ENCODE results near the gene ACP1. TPM values are rescaled to one million over a fixed set of nuclear protein-coding genes. Genes with fewer than 3 reads are reported as not detected.

The ACP1 gene
- polyA plus RNA-seq, 4 donors: 99.7 to 167 (median 104) TPM

GRCh38 chr2:231521-232185 is 33.1 kb upstream of the ACP1 start:
- Histone ChIP-seq H3K4me3 (ENCODE audit: low read depth in 1 of 3, low read length in 3 of 3) (no peak overlapping the region), H3K9me3 (ENCODE audit: control insufficient read depth in 2 of 2, insufficient read depth in 1 of 2, low read depth in 1 of 2, low read length in 1 of 2) (no peaks in the 10 kb centered on the region), H3K4me1 (ENCODE audit: control insufficient read depth in 3 of 3, insufficient read depth in 2 of 3, low read depth in 1 of 3, low read length in 2 of 3) (no peaks in the 10 kb centered on the region), H3K27ac (ENCODE audit: low read depth in 1 of 3, low read length in 2 of 3) (no peak overlapping the region), H3K27me3 (ENCODE audit: control insufficient read depth in 3 of 3, insufficient read depth in 3 of 3, low read length in 3 of 3) (no peaks in the 10 kb centered on the region), H3K36me3 (ENCODE audit: control insufficient read depth in 3 of 3, insufficient read depth in 2 of 3, low read depth in 1 of 3, low read length in 3 of 3) (peaks cover 7 to 21% (median 18%) of the 10 kb centered on the region in 3 donors)
- 82 to 89% (median 89%) methylated on average over 9 of the region's 9 CpGs for WGBS, 3 donors
- DNase-seq (no peak), FAIRE-seq (peak; percentile 78)

- Histone ChIP-seq H3K27me3 (ENCODE audit: control insufficient read depth in 3 of 3, insufficient read depth in 3 of 3, low read length in 3 of 3) (no peaks in the 10 kb centered on the region), H3K27ac (ENCODE audit: low read depth in 1 of 3, low read length in 2 of 3) (no peak overlapping the region), H3K4me3 (ENCODE audit: low read depth in 1 of 3, low read length in 3 of 3) (no peak overlapping the region), H3K36me3 (ENCODE audit: control insufficient read depth in 3 of 3, insufficient read depth in 2 of 3, low read depth in 1 of 3, low read length in 3 of 3) (peaks cover 7 to 25% (median 13%) of the 10 kb centered on the region in 3 donors), H3K9me3 (ENCODE audit: control insufficient read depth in 2 of 2, insufficient read depth in 1 of 2, low read depth in 1 of 2, low read length in 1 of 2) (no peaks in the 10 kb centered on the region), H3K4me1 (ENCODE audit: control insufficient read depth in 3 of 3, insufficient read depth in 2 of 3, low read depth in 1 of 3, low read length in 2 of 3) (no peaks in the 10 kb centered on the region)
- DNase-seq (no peak), FAIRE-seq (no peak)
- 74 to 94% (median 82%) methylated on average over 7 of the region's 7 CpGs for WGBS, 3 donors
These were observed 31.7 kb upstream of the ACP1 start for GRCh38 chr2:233030-233429.

GRCh38 chr2:234421-234820 is 30.3 kb upstream of the ACP1 start:
- Histone ChIP-seq H3K27me3 (ENCODE audit: control insufficient read depth in 3 of 3, insufficient read depth in 3 of 3, low read length in 3 of 3) (no peaks in the 10 kb centered on the region), H3K36me3 (ENCODE audit: control insufficient read depth in 3 of 3, insufficient read depth in 2 of 3, low read depth in 1 of 3, low read length in 3 of 3) (peaks cover 7 to 20% (median 9%) of the 10 kb centered on the region in 3 donors), H3K9me3 (ENCODE audit: control insufficient read depth in 2 of 2, insufficient read depth in 1 of 2, low read depth in 1 of 2, low read length in 1 of 2) (no peaks in the 10 kb centered on the region), H3K4me1 (ENCODE audit: control insufficient read depth in 3 of 3, insufficient read depth in 2 of 3, low read depth in 1 of 3, low read length in 2 of 3) (no peaks in the 10 kb centered on the region), H3K4me3 (ENCODE audit: low read depth in 1 of 3, low read length in 3 of 3) (no peak overlapping the region), H3K27ac (ENCODE audit: low read depth in 1 of 3, low read length in 2 of 3) (no peak overlapping the region)
- no peak for FAIRE-seq
- WGBS, 3 donors: 65 to 77% (median 74%) methylated on average over 4 of the region's 4 CpGs
- no peak for DNase-seq

- Histone ChIP-seq H3K9me3 (ENCODE audit: control insufficient read depth in 2 of 2, insufficient read depth in 1 of 2, low read depth in 1 of 2, low read length in 1 of 2) (no peaks in the 10 kb centered on the region), H3K36me3 (ENCODE audit: control insufficient read depth in 3 of 3, insufficient read depth in 2 of 3, low read depth in 1 of 3, low read length in 3 of 3) (peaks cover 4 to 20% (median 4%) of the 10 kb centered on the region in 3 donors), H3K27me3 (ENCODE audit: control insufficient read depth in 3 of 3, insufficient read depth in 3 of 3, low read length in 3 of 3) (no peaks in the 10 kb centered on the region), H3K4me1 (ENCODE audit: control insufficient read depth in 3 of 3, insufficient read depth in 2 of 3, low read depth in 1 of 3, low read length in 2 of 3) (no peaks in the 10 kb centered on the region), H3K27ac (ENCODE audit: low read depth in 1 of 3, low read length in 2 of 3) (no peak overlapping the region), H3K4me3 (ENCODE audit: low read depth in 1 of 3, low read length in 3 of 3) (no peak overlapping the region)
- no peak for FAIRE-seq
- no peak for DNase-seq
- WGBS, 3 donors: 88 to 95% (median 91%) methylated on average over 6 of the region's 6 CpGs
These were observed 27.7 kb upstream of the ACP1 start for GRCh38 chr2:236993-237539.

GRCh38 chr2:237878-238277 is 26.9 kb upstream of the ACP1 start:
- DNase-seq (no peak), FAIRE-seq (no peak)
- WGBS, 3 donors: 63 to 88% (median 87%) methylated on average over 6 of the region's 6 CpGs
- H3K4me1 ChIP-seq (ENCODE audit: control insufficient read depth in 3 of 3, insufficient read depth in 2 of 3, low read depth in 1 of 3, low read length in 2 of 3): no peaks in the 10 kb centered on the region
- no peaks in the 10 kb centered on the region for H3K9me3 ChIP-seq (ENCODE audit: control insufficient read depth in 2 of 2, insufficient read depth in 1 of 2, low read depth in 1 of 2, low read length in 1 of 2)
- H3K27me3 ChIP-seq (ENCODE audit: control insufficient read depth in 3 of 3, insufficient read depth in 3 of 3, low read length in 3 of 3): no peaks in the 10 kb centered on the region
- H3K27ac ChIP-seq (ENCODE audit: low read depth in 1 of 3, low read length in 2 of 3): peak overlapping the region in 1 of 3 donors; percentile 41
- H3K36me3 ChIP-seq (ENCODE audit: control insufficient read depth in 3 of 3, insufficient read depth in 2 of 3, low read depth in 1 of 3, low read length in 3 of 3): peaks cover 4 to 20% (median 4%) of the 10 kb centered on the region in 3 donors
- H3K4me3 ChIP-seq (ENCODE audit: low read depth in 1 of 3, low read length in 3 of 3): no peak overlapping the region

GRCh38 chr2:238431-238830 is 26.3 kb upstream of the ACP1 start:
- H3K4me1 ChIP-seq (ENCODE audit: control insufficient read depth in 3 of 3, insufficient read depth in 2 of 3, low read depth in 1 of 3, low read length in 2 of 3): no peaks in the 10 kb centered on the region
- no peak overlapping the region for H3K27ac ChIP-seq (ENCODE audit: low read depth in 1 of 3, low read length in 2 of 3)
- no peak for FAIRE-seq

GRCh38 chr2:238869-239268 is 25.9 kb upstream of the ACP1 start:
- DNase-seq: no peak
- Histone ChIP-seq H3K27ac (ENCODE audit: low read depth in 1 of 3, low read length in 2 of 3) (no peak overlapping the region), H3K27me3 (ENCODE audit: control insufficient read depth in 3 of 3, insufficient read depth in 3 of 3, low read length in 3 of 3) (no peaks in the 10 kb centered on the region), H3K4me1 (ENCODE audit: control insufficient read depth in 3 of 3, insufficient read depth in 2 of 3, low read depth in 1 of 3, low read length in 2 of 3) (no peaks in the 10 kb centered on the region), H3K4me3 (ENCODE audit: low read depth in 1 of 3, low read length in 3 of 3) (no peak overlapping the region), H3K36me3 (ENCODE audit: control insufficient read depth in 3 of 3, insufficient read depth in 2 of 3, low read depth in 1 of 3, low read length in 3 of 3) (peaks cover 7 to 19% (median 8%) of the 10 kb centered on the region in 3 donors), H3K9me3 (ENCODE audit: control insufficient read depth in 2 of 2, insufficient read depth in 1 of 2, low read depth in 1 of 2, low read length in 1 of 2) (no peaks in the 10 kb centered on the region)
- FAIRE-seq: no peak
- WGBS, 3 donors: 80 to 88% (median 85%) methylated on average over 5 of the region's 5 CpGs

More at GRCh38 chr2:238431-238830, 26.3 kb upstream of the ACP1 start:
- no peaks in the 10 kb centered on the region for H3K27me3 ChIP-seq (ENCODE audit: control insufficient read depth in 3 of 3, insufficient read depth in 3 of 3, low read length in 3 of 3)
- H3K4me3 ChIP-seq (ENCODE audit: low read depth in 1 of 3, low read length in 3 of 3): no peak overlapping the region
- 62 to 76% (median 73%) methylated on average over 3 of the region's 3 CpGs for WGBS, 3 donors
- peaks cover 5 to 18% (median 5%) of the 10 kb centered on the region in 3 donors for H3K36me3 ChIP-seq (ENCODE audit: control insufficient read depth in 3 of 3, insufficient read depth in 2 of 3, low read depth in 1 of 3, low read length in 3 of 3)
- H3K9me3 ChIP-seq (ENCODE audit: control insufficient read depth in 2 of 2, insufficient read depth in 1 of 2, low read depth in 1 of 2, low read length in 1 of 2): no peaks in the 10 kb centered on the region
- DNase-seq: no peak

- no peak overlapping the region for H3K27ac ChIP-seq (ENCODE audit: low read depth in 1 of 3, low read length in 2 of 3)
- no peak for FAIRE-seq
- WGBS, 3 donors: 93 to 97% (median 93%) methylated on average over 7 of the region's 7 CpGs
- peaks cover 9 to 27% (median 14%) of the 10 kb centered on the region in 3 donors for H3K36me3 ChIP-seq (ENCODE audit: control insufficient read depth in 3 of 3, insufficient read depth in 2 of 3, low read depth in 1 of 3, low read length in 3 of 3)
- H3K4me3 ChIP-seq (ENCODE audit: low read depth in 1 of 3, low read length in 3 of 3): no peak overlapping the region
- no peaks in the 10 kb centered on the region for H3K9me3 ChIP-seq (ENCODE audit: control insufficient read depth in 2 of 2, insufficient read depth in 1 of 2, low read depth in 1 of 2, low read length in 1 of 2)
- no peak for DNase-seq
- H3K4me1 ChIP-seq (ENCODE audit: control insufficient read depth in 3 of 3, insufficient read depth in 2 of 3, low read depth in 1 of 3, low read length in 2 of 3): no peaks in the 10 kb centered on the region
- H3K27me3 ChIP-seq (ENCODE audit: control insufficient read depth in 3 of 3, insufficient read depth in 3 of 3, low read length in 3 of 3): no peaks in the 10 kb centered on the region
These were observed 20.2 kb upstream of the ACP1 start for GRCh38 chr2:244547-244946.
